Activated B cell treated with CpG ODN at 0.5 μM for 24 hours (primary cell): ENCODE measurements around the gene ARL3. TPM values are rescaled to one million over a fixed set of nuclear protein-coding genes. Genes with fewer than 3 reads are reported as not detected.

Source experiments
- ATAC-seq: fragments of 200-7000 bp; cut with Tn5 transposase; one replicate; pipeline ENCODE4 v1.10.0; 2021; ENCODE audit warnings: low read depth, mild to moderate bottlenecking, moderate library complexity
- CTCF ChIA-PET: fragments of 350-600 bp; sonication (Branson Sonifier 250); formaldehyde crosslinking; loops from one replicate; lab custom pipeline; 2021; ENCODE audit warnings: antibody characterized with exemption; lab: Charles Lee
- POLR2A ChIA-PET: fragments of 350-600 bp; sonication (Branson Sonifier 250); formaldehyde crosslinking; loops from one replicate; lab custom pipeline; 2021; ENCODE audit warnings: antibody characterized with exemption; lab: Charles Lee
- DNase-seq: peaks from one replicate; pipeline ENCODE4 v3.0.0; 2022
- H3K27ac Mint-ChIP-seq: one replicate; pipeline ENCODE4 v1.8.0; 2020; ENCODE audit warnings: mixed read lengths
- H3K27me3 Mint-ChIP-seq: one replicate; pipeline ENCODE4 v1.8.0; 2021; ENCODE audit warnings: mixed read lengths
- H3K36me3 Mint-ChIP-seq: one replicate; pipeline ENCODE4 v1.8.0; 2021; ENCODE audit warnings: low read depth, mixed read lengths
- H3K4me1 Mint-ChIP-seq: one replicate; pipeline ENCODE4 v1.8.0; 2021; ENCODE audit warnings: mixed read lengths
- H3K4me3 Mint-ChIP-seq: one replicate; pipeline ENCODE4 v1.8.0; 2020; ENCODE audit warnings: mild to moderate bottlenecking, mixed read lengths
- H3K9me3 Mint-ChIP-seq: one replicate; pipeline ENCODE4 v1.8.0; 2020; ENCODE audit warnings: mixed read lengths
- intact Hi-C: fragments of 100-400 bp; cut with micrococcal nuclease; formaldehyde crosslinking; loops from one replicate; pipeline ENCODE4 v1.15.1; 2024
- total RNA-seq: library from RNA; stranded (reverse); gene quantifications from 2 replicates; pipeline ENCODE4 v1.2.3, GENCODE V29; 2022
- TF ChIP-seq, protein P1 (sequence below): fragments of 200-600 bp; IDR thresholded peaks from one replicate; pipeline ENCODE4 v1.8.0; 2022; ENCODE audit warnings: antibody characterized with exemption, mild to moderate bottlenecking

ARL3 gene
- total RNA-seq, 1 donor from 2014 or later: 5.1 TPM

GRCh38 chr10:102629661-102630614 is 84.3 kb downstream of the ARL3 start:
- Mint-ChIP-seq H3K27ac (no peak overlapping the region), H3K4me1 (peaks cover 19% of the 10 kb centered on the region)

DNA sequence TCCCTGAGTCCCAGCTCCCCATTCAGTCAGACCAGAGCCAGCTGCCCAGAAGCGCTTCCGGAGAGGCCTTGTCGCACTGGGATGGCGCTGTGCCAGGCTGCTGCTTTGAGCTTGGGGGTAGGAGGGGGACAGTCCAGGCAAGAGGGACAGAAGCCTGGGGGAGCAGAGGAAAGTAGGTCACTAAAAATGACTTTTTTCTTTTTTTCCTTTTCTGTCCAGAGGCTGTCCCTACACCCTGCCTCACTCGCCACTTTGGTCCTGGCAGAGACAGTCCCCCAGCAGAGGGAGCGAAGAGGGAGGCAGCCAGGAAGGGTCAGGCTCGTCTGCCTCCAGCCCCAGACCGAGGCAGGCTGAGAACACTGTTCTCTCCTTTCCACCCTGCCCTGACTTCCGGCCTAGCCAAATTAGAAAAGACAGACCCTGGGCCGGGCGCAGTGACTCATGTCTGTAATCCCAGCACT is 85.7 kb downstream of the ARL3 start:
- no peak overlapping the region for H3K4me3 Mint-ChIP-seq
- ChIA-PET CTCF (no interaction called here), POLR2A (interaction anchor here (1.0 kb wide), 1 partner anchor 14 kb away, joined by 3 read pairs; no protein-coding TSS in a partner anchor)

More at GRCh38 chr10:102629661-102630614, 84.3 kb downstream of the ARL3 start:
- no peak overlapping the region for H3K4me3 Mint-ChIP-seq
- H3K9me3 Mint-ChIP-seq: no peaks in the 10 kb centered on the region
- H3K36me3 Mint-ChIP-seq: peaks cover 17% of the 10 kb centered on the region
- ATAC-seq (no peak), DNase-seq (no peak)
- CTCF ChIA-PET: no interaction called here
- TF ChIP-seq, protein P1, sequence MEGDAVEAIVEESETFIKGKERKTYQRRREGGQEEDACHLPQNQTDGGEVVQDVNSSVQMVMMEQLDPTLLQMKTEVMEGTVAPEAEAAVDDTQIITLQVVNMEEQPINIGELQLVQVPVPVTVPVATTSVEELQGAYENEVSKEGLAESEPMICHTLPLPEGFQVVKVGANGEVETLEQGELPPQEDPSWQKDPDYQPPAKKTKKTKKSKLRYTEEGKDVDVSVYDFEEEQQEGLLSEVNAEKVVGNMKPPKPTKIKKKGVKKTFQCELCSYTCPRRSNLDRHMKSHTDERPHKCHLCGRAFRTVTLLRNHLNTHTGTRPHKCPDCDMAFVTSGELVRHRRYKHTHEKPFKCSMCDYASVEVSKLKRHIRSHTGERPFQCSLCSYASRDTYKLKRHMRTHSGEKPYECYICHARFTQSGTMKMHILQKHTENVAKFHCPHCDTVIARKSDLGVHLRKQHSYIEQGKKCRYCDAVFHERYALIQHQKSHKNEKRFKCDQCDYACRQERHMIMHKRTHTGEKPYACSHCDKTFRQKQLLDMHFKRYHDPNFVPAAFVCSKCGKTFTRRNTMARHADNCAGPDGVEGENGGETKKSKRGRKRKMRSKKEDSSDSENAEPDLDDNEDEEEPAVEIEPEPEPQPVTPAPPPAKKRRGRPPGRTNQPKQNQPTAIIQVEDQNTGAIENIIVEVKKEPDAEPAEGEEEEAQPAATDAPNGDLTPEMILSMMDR: no peak
- H3K27me3 Mint-ChIP-seq: no peaks in the 10 kb centered on the region
- intact Hi-C loops: no loop called here
- POLR2A ChIA-PET: no interaction called here

DNA sequence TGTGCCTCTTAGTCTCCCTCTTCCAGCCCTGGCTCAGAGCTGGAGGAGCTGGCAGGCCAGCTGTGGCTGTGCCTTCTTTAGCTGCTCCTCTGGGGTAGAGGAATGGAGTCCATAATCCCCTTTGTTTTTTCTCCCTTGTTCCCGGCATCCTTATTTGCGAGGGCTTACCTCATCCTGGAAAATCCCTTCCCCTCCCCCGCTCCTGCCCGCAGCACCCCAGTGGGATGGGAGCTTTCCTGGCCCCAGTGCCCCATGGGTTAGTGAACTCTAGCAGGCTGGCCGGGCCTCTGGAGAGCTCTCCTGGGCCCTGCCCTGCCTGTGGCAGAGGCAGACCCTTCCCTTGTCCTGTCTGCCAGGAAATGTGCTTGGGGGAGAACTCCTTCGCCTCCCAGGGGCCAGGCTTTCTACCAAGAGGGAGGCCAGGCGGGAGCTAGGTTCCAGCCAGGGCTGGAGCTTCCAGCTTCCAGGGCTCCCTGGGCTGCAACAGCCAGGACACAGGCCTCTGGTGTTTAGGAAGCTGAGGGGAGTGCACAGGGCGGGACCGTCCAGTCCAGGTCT is 86.4 kb downstream of the ARL3 start:
- Mint-ChIP-seq H3K4me3 (no peak overlapping the region), H3K4me1 (peaks cover 13% of the 10 kb centered on the region), H3K27me3 (no peaks in the 10 kb centered on the region), H3K27ac (no peak overlapping the region), H3K9me3 (no peaks in the 10 kb centered on the region), H3K36me3 (peaks cover 17% of the 10 kb centered on the region)
- intact Hi-C loops: no loop called here
- DNase-seq (no peak), ATAC-seq (no peak)
- POLR2A ChIA-PET: interaction anchor here (1.0 kb wide), 1 partner anchor 14 kb away, joined by 3 read pairs; no protein-coding TSS in a partner anchor
- CTCF ChIA-PET: interaction anchor here (1.0 kb wide), 1 partner anchor 276 kb away, joined by 3 read pairs; no protein-coding TSS in a partner anchor
- TF ChIP-seq, protein P1: no peak

More for the DNA sequence above, 85.7 kb downstream of the ARL3 start:
- intact Hi-C loops: no loop called here
- H3K4me1 Mint-ChIP-seq: peaks cover 18% of the 10 kb centered on the region
- no peaks in the 10 kb centered on the region for H3K27me3 Mint-ChIP-seq
- TF ChIP-seq, protein P1: no peak
- H3K9me3 Mint-ChIP-seq: no peaks in the 10 kb centered on the region
- no peak for ATAC-seq
- H3K27ac Mint-ChIP-seq: no peak overlapping the region
- H3K36me3 Mint-ChIP-seq: peaks cover 17% of the 10 kb centered on the region
- DNase-seq: no peak

- TF ChIP-seq, protein P1: no peak
- Mint-ChIP-seq H3K27ac (no peak overlapping the region), H3K27me3 (no peaks in the 10 kb centered on the region), H3K36me3 (peaks cover 17% of the 10 kb centered on the region), H3K9me3 (no peaks in the 10 kb centered on the region), H3K4me1 (peaks cover 11% of the 10 kb centered on the region), H3K4me3 (no peak overlapping the region)
- intact Hi-C loops: no loop called here
- CTCF ChIA-PET: interaction anchor here (1.0 kb wide), 1 partner anchor 275 kb away, joined by 3 read pairs; no protein-coding TSS in a partner anchor
- POLR2A ChIA-PET: no interaction called here
- DNase-seq (no peak), ATAC-seq (no peak)
Observed at GRCh38 chr10:102627291-102627735, 86.9 kb downstream of the ARL3 start.
